ENCODE data around the gene SKI.

The SKI gene

GRCh38 chr1:2229037-2229864, 1.1 kb downstream of the SKI start:
- DNase-seq, result peak in 44 of 51 donors; percentile 18 to 85 (median 66)

- peak in 32 of 51 donors; percentile 16 to 79 (median 56) for DNase-seq
Observed at GRCh38 chr1:2229911-2230731, 2.0 kb downstream of the SKI start.

GRCh38 chr1:2230781-2231531, 2.8 kb downstream of the SKI start:
- DNase-seq, result peak in 37 of 51 donors; percentile 26 to 79 (median 61)

- DNase-seq, result peak in 38 of 51 donors; percentile 21 to 74 (median 56)
Observed at GRCh38 chr1:2231532-2232254, 3.6 kb downstream of the SKI start.

- no peak for DNase-seq
Observed at GRCh38 chr1:2232255-2232915, 4.3 kb downstream of the SKI start.

- no peak for DNase-seq
Observed at GRCh38 chr1:2232916-2233438, 4.9 kb downstream of the SKI start.

- no peak for DNase-seq
Observed at GRCh38 chr1:2233468-2233867, 5.3 kb downstream of the SKI start.

GRCh38 chr1:2233997-2234761, 6.1 kb downstream of the SKI start:
- peak in 40 of 51 donors; percentile 18 to 82 (median 56) for DNase-seq

GRCh38 chr1:2234762-2235113, 6.6 kb downstream of the SKI start:
- DNase-seq, result peak in 1 of 51 donors; percentile 43

GRCh38 chr1:2235300-2235998, 7.3 kb downstream of the SKI start:
- no peak for DNase-seq

GRCh38 chr1:2236695-2237677, 8.9 kb downstream of the SKI start:
- no peak for DNase-seq

- DNase-seq, result peak in 9 of 51 donors; percentile 15 to 54 (median 31)
Observed at GRCh38 chr1:2237773-2238172, 9.7 kb downstream of the SKI start.

GRCh38 chr1:2238361-2239012, 10.4 kb downstream of the SKI start:
- no peak for DNase-seq

GRCh38 chr1:2239013-2239370, 10.9 kb downstream of the SKI start:
- no peak for DNase-seq

- DNase-seq, result no peak
Observed at GRCh38 chr1:2239384-2239985, 11.4 kb downstream of the SKI start.

All from hypothalamus (tissue), 51 donors.